Umbilical cord (tissue), 2 donors: Measurements from ENCODE around the gene RTN4RL2. TPM values are rescaled to one million over a fixed set of nuclear protein-coding genes. Genes with fewer than 3 reads are reported as not detected.

Source experiments
- DNase-seq: peaks from one replicate; pipeline ENCODE4 v3.0.0-alpha.2; 2015; ENCODE audit warnings: low spot score
- total RNA-seq: library from RNA; depleted of rRNA; stranded (reverse); fragments of >200 nt; gene quantifications from one replicate; pipeline ENCODE4 v1.2.3, GENCODE V29; 2014; ENCODE audit warnings: low replicate concordance; ENCODE audit not compliant: insufficient read depth

RTN4RL2 gene
- not detected for total RNA-seq

DNA sequence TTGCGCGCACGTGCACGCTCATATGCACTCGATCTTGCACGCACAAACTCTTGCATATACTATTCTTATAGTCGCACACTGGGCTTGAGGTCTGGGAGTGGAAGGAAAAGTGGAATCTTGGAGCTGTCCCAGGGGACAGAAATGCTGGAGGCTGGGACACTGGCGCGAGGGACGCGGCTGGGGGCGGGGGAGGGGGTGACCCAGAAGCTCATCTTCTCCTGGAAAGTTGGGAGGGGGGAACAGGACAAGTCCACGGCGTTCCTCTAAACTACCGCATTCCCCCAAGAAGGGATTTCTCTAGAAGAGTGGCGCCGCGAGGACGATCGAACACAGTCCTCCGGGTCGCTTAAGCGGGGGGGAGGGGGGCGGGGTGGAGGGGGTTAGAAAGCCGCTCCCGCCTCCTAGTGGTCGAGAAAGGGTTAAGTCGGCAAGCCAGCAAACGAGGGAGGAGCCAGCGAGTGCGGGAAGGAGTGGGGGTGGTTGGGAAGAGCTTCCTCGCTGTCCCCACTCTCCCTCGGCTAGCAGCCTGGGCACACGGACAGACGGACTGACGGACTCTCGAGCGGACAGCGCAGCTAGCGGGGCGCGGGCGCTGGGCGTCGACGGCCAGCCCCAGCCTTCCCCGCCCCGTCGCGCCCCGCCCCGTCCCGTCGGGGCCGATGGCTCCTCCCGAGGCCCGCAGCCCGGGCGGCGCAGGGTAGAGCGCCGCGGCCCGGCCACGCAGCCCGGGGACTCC is at the start of gene RTN4RL2:
Gene RTN4RL2 (plus strand): TSS at position 507 of the 736 bp plus-strand sequence. CDS start 338 bp downstream, outside the sequence.
- DNase-seq, result no peak

- no peak for DNase-seq
Measured at GRCh38 chr11:57413681-57414080, 46.6 kb upstream of the RTN4RL2 start.

GRCh38 chr11:57414612-57415212 is 45.6 kb upstream of the RTN4RL2 start:
- DNase-seq, result no peak

DNA sequence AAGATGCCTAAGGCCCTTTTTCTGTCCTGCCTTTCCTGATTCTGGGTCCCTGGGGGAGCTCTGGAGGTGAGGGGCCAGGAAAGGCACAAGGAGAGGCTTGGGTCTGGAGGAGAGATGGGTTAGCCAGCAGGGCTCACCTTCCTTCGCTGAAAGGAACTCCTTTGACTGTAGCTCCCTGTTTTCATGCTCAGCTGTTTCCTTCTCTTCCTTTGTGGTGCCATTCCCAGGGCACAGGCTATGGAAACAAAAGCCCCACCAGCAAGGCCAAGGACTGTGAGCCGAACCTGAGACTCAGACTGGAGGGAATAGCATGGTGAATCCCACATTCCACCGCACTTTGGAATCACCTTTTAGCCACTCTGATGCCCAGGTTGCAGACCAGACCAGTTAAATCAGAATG is 43.9 kb upstream of the RTN4RL2 start:
- DNase-seq, result no peak

DNA sequence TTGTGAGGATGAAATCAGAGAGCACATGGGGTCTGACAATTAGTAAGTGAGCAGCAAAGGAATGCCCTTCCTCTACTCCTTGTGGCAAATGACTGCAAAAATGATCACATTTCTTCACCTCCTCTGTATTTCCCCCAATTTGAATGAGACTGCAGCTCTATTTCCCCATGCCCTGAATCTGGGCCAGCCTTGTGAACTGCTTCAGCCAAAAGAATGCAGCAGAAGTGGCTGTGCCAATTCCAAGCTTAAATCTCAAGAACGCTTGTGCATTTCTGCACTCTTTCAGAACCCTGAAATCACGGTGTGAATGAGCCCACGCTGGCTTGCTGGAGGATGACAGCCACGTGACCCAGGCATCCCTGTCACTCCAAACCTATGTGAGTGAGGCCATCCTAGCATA is 43.3 kb upstream of the RTN4RL2 start:
- peak; percentile 71 for DNase-seq

DNA sequence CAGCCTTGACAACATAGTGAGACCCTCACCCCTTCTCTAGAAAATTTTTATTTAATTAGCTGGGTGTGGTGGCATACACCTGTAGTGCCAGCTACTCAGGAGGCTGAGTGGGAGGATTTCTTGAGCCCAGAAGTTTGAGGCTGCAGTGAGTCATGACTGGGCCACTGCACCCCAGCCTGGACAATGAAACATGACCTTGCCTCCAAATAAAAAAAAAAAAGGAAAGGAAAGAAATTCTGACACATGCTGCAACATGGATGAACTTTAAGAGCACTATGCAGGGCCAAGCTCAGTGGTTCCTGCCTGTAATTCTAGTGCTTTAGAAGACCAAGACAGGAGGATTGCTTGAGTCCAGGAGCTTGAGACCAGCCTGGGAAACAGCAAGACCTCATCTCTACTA is 42.2 kb upstream of the RTN4RL2 start:
- no peak for DNase-seq

GRCh38 chr11:57419146-57419545 is 41.2 kb upstream of the RTN4RL2 start:
- DNase-seq, result no peak

DNA sequence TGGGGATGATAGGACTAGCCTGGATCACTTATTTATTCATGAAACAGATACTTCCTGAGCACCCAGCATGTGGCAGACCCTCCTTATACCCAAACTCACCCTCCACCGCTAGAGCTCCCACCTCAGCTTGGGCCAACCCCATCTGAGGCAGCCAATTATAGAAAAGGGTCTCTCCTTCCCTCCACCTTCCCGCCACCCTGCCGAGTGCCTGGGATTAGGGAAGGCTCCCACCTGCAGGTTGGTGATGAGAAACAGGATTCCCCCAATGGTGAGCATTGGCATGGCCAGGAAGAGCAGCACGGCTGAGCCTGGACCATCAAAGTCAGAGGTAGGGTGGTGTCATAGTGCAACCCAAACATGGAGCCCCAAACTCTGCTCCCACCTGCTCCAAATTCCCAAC is 39.3 kb upstream of the RTN4RL2 start:
- DNase-seq, result no peak

- DNase-seq, result no peak
Measured at GRCh38 chr11:57421805-57422204, 38.5 kb upstream of the RTN4RL2 start.

- no peak for DNase-seq
Measured at GRCh38 chr11:57422669-57423068, 37.7 kb upstream of the RTN4RL2 start.

- DNase-seq, result no peak
Measured at GRCh38 chr11:57424137-57424791, 36.1 kb upstream of the RTN4RL2 start.

DNA sequence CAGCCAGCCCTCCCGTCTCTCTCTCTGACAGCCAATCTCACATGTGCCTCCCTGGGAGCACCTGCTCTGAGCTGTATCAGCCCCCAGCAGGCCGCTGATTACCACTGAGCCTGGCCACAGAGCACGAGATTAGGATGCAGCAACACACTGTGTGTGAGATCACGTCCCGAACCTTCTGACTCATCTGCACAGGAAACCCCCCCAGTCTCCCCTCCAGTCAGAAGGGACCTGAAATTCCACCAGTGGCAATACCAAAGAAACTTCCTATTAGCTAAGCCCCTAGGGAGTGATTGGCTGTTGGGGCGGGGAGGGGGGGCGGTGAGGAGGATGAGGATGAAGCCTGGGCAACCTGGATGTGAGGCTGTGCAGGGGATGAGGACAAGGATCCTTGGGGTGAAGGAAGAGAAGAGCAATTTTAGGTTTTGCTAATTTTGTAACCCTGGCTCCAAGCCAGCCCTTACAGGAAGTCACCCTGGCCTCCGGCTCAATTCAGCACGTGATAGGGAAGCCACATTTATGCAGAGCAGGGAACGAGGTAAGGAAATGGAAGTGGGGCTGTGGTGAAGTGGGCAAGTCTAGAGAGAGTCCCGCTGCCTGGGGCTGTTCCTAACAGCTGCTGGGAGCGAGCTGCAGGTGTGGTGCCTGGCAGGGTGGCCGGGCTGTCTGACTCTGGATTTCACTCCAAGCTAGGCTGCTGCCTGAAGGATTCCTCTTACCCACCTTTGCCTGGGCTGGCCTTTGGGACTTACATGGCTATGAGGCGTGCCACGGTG is 35.4 kb upstream of the RTN4RL2 start:
- DNase-seq, result peak; percentile 24

DNA sequence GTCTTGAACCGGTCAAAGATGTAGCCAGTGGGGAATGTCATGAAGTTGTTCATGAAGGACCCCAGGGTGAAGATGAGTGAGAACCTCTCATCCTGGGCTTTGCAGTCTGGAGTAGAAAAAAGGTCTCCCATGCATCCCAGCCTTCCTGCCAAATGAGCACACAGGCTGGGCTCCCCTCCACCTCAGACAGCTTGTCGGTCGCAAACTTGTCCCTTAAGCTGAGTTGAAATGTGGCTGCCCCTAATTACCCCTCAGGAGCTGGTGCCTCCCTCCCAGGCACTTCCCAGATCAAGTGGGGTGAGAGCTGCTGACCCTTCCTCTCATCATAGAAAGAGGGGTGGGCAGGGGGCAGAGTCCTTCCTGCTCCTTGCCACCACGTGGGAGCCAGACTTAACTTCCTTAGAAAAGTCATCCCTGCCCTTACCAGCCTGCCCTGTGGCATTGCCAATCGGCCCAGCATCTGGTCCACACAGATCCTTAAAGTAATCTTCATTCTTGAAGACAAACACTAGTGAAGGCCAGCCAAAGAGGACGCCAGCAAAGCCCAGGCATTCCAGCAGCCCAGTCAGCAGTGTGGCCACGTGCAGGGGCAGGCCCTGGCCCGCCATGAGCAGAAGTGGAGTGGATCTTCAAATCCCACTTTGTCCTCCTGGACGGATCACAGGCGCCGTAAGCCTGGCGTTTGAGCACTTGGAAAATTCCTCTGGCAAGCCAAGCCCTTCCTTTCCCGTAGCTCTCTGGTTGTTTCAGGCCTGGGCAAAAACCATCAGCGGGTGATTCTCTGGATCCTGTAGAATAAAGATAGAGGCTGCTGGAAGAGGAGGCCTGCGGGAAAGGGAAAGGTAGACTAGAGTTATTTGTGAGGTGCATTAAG is 34.5 kb upstream of the RTN4RL2 start:
- DNase-seq, result peak; percentile 74

DNA sequence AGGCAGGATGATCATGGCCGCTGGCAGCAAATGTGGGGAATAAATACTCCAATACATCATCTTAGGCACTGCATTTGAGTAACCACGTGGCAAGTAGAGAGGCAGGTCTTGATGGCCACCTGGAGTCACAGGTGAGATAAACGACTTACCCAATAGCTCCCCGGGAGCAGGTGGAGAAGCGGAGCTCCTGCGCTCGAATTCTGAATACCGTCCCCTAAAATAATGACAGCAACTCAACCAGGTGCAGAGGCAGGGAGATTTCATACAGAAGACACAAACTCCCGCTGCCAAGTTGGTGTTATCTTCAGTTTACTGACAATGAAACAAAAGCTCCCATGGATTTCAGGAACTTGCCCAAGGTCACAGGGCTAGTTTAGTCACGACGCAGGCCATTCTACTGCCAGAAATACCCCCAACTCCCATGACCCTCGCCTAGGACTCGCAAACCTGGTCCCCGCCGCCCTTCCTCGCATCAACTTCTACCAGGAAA is 33.8 kb upstream of the RTN4RL2 start:
- DNase-seq, result no peak

GRCh38 chr11:57426929-57427726 is 33.2 kb upstream of the RTN4RL2 start, which contains the start of gene SLC43A3:
SLC43A3 (minus strand) TSS chr11:57427121; CDS start chr11:57426172, 949 bp downstream.
- peak; percentile 72 for DNase-seq

DNA sequence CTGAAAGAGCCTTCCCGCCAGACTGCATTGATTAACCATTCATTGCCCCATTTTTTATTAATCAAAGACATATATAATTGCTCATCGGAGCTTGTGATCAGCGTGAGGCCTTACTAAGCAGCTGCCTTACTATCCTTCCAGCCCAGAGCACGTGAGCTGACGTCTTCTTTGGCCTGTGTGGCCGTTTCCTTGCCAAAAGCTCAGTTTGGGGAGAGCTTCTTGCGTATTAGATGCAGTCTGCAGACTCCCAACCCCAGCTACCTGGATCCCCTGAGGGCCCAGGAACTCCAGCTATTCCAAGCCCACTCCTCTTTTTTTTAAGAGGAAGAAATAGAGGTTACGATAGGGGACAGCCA is 32.6 kb upstream of the RTN4RL2 start:
- DNase-seq, result no peak

DNA sequence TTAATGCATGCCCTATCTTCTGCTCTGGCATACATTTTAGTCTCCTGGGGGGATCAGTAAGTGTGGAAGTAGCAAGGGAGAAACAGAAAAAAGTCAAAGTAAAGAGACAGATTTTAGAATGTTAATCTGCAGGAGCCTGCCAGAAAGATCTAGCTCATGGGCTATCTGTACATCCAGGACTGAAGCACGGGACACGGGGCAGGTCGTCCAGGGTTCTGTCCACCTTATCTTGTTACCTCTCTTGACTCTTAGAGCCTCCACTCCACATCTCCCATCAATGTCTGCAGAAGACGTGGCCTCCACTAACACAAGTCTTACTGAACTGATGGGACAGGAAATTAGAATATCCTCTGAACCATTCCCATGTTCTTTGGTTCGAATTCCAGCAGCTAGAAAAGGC is 31.7 kb upstream of the RTN4RL2 start:
- no peak for DNase-seq

GRCh38 chr11:57429946-57430345 is 30.4 kb upstream of the RTN4RL2 start:
- no peak for DNase-seq

GRCh38 chr11:57430952-57431351 is 29.4 kb upstream of the RTN4RL2 start:
- DNase-seq, result no peak

DNA sequence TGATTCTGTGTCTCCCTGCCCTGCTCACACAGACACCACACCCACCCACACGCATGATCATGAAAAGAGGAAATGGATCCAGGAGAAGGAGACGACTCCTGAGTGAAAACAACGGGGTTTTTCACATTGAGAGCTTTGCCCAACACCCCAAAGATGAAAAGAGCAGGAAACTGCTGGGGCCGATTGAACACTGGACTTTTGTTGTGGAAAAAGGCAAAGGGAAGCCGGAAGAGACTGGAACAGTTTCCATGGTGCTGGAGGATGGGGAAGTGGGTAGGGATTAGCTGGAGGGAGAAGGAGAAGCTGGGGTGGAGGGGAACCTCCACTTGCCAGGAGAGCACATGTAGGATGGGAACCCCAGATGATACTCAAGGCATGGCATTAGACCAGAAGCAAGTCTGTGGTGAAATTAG is 28.2 kb upstream of the RTN4RL2 start:
- DNase-seq, result no peak
